Measurements from ENCODE around the gene LRRC73.

- TF ChIP-seq, protein P1, sequence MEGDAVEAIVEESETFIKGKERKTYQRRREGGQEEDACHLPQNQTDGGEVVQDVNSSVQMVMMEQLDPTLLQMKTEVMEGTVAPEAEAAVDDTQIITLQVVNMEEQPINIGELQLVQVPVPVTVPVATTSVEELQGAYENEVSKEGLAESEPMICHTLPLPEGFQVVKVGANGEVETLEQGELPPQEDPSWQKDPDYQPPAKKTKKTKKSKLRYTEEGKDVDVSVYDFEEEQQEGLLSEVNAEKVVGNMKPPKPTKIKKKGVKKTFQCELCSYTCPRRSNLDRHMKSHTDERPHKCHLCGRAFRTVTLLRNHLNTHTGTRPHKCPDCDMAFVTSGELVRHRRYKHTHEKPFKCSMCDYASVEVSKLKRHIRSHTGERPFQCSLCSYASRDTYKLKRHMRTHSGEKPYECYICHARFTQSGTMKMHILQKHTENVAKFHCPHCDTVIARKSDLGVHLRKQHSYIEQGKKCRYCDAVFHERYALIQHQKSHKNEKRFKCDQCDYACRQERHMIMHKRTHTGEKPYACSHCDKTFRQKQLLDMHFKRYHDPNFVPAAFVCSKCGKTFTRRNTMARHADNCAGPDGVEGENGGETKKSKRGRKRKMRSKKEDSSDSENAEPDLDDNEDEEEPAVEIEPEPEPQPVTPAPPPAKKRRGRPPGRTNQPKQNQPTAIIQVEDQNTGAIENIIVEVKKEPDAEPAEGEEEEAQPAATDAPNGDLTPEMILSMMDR (IDR thresholded peaks at IDR 0.05): no peak
- no peak for TF ChIP-seq POLR2A (IDR thresholded peaks at IDR 0.05)
Measured at GRCh38 chr6:43547222-43547621, 37.1 kb upstream of the LRRC73 start.

All from uterus (tissue), 2 donors.